HepG2 (cell line): Measurements from ENCODE around the gene ZNF213. TPM values are rescaled to one million over a fixed set of nuclear protein-coding genes. Genes with fewer than 3 reads are reported as not detected.

Source experiments
- ATF5 ChIP-seq: sonication (generic); formaldehyde crosslinking; IDR thresholded peaks from 2 replicates; pipeline ENCODE4 v1.4.0; 2020; ENCODE audit warnings: mild to moderate bottlenecking, low read depth, missing genetic modification reagents
- CENPX ChIP-seq: sonication (generic); formaldehyde crosslinking; IDR thresholded peaks from 2 replicates; pipeline ENCODE4 v1.9.0; 2021; ENCODE audit warnings: mild to moderate bottlenecking, missing genetic modification reagents, moderate library complexity
- CERS6 ChIP-seq: sonication (generic); formaldehyde crosslinking; IDR thresholded peaks from 2 replicates; pipeline ENCODE4 v1.5.0; 2020; ENCODE audit warnings: missing genetic modification reagents
- KLF12 ChIP-seq: sonication (generic); formaldehyde crosslinking; IDR thresholded peaks from 2 replicates; pipeline ENCODE4 v1.4.0; 2020; ENCODE audit warnings: missing genetic modification reagents, borderline replicate concordance
- STAT6 ChIP-seq: sonication (generic); formaldehyde crosslinking; IDR thresholded peaks from 2 replicates; pipeline ENCODE4 v1.4.0; 2020; ENCODE audit warnings: missing genetic modification reagents, mild to moderate bottlenecking, borderline replicate concordance
- TOE1 ChIP-seq: sonication (generic); formaldehyde crosslinking; IDR thresholded peaks from 2 replicates; pipeline ENCODE4 v1.4.0; 2020; ENCODE audit warnings: mild to moderate bottlenecking, missing genetic modification reagents
- ZNF329 ChIP-seq: sonication (generic); formaldehyde crosslinking; IDR thresholded peaks from 2 replicates; pipeline ENCODE4 v1.9.0; 2021; ENCODE audit warnings: low read depth, mild to moderate bottlenecking, missing genetic modification reagents
- ZNF333 ChIP-seq: sonication (generic); formaldehyde crosslinking; IDR thresholded peaks from 2 replicates; pipeline ENCODE4 v1.4.0; 2020; ENCODE audit warnings: mild to moderate bottlenecking, missing genetic modification reagents, borderline replicate concordance
- ZNF530 ChIP-seq: sonication (generic); formaldehyde crosslinking; IDR thresholded peaks from 2 replicates; pipeline ENCODE4 v1.5.0; 2020; ENCODE audit warnings: low read depth, mild to moderate bottlenecking, missing genetic modification reagents
- ZNF713 ChIP-seq: sonication (generic); formaldehyde crosslinking; IDR thresholded peaks from 2 replicates; pipeline ENCODE4 v1.4.0; 2020; ENCODE audit warnings: mild to moderate bottlenecking, missing genetic modification reagents
- polyA plus RNA-seq, 8 experiments: library from polyadenylated mRNA; depleted of rRNA in 3 of 8; stranded (reverse) in 7 of 8; unstranded in 1 of 8; fragments of >200 nt; fragmentation: Illumina TruSeq in 4 of 8; extraction: Trizol in 4 of 8; gene quantifications; 2 replicates each; pipeline versions ENCODE4 v1.2.1 to v1.2.3, GENCODE V29; 2011 to 2016; ENCODE audit warnings: low read depth in 4 of 8, missing spikeins in 1 of 8, mixed read lengths in 1 of 8; ENCODE audit not compliant: insufficient read depth in 1 of 8
- total RNA-seq, 5 experiments: library from RNA; depleted of rRNA; stranded (reverse); fragments of >200 nt; fragmentation: Illumina TruSeq; extraction: Trizol; gene quantifications; 2 replicates each; pipeline ENCODE4 v1.2.3, GENCODE V29; 2016; ENCODE audit warnings: low read depth in 1 of 5
- TF ChIP-seq, protein P1 (sequence below): sonication (generic); formaldehyde crosslinking; IDR thresholded peaks from 2 replicates; pipeline ENCODE4 v1.4.0; 2020; ENCODE audit warnings: mild to moderate bottlenecking, missing genetic modification reagents
- TF ChIP-seq, protein P2 (sequence below): sonication (generic); IDR thresholded peaks from 2 replicates; pipeline ENCODE4 v1.6.1; 2016; ENCODE audit warnings: low read depth, borderline replicate concordance

Gene ZNF213
- total and polyA plus RNA-seq, 2 of the 13 experiments (the other 11 are each of a cell fraction or from before 2014, with no cell fraction given), result 0.59 to 0.97 TPM

DNA sequence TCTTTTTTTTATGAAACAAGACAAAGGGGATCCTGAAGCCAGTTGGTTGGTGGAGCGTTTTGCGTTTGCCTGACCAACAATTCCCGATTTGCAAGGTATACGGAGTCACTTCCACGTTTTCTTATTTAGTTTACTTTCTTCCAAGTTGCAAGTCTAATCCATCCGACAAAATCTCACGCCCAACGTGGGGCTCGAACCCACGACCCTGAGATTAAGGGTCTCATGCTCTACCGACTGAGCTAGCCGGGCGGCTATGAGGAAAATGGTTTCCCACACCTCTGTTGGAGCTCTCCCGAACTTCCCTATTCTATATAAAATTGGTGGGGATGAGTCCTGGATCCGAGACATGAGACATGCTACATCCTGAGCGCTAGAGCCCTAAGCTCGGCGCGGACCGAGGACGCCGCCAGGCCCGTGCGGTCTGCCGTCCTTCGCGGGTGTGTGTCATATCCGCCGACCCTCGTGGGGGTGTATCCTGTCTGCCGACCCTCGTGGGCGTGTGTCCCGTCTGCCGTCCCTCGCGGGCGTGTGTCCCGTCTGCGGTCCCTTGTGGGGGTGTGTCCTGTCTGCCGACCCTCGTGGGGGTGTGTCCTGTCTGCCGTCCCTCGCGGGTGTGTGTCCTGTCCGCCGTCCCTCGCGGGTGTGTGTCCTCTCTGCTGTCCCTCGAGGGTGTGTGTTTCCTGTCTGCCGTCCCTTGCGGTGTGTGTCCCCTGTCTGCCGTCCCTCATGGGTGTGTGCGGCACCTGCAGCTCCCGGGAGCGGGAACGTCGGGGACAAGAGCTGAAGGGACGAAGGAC is 22.6 kb downstream of the ZNF213 start (continued):
- TF ChIP-seq STAT6 (CRISPR knock-in tag) (no peak), CENPX (no peak), CERS6 (CRISPR knock-in tag) (no peak), ZNF530 (CRISPR knock-in tag) (no peak), TOE1 (no peak), ZNF329 (CRISPR knock-in tag) (no peak), ZNF713 (CRISPR knock-in tag) (no peak), ATF5 (CRISPR knock-in tag) (no peak), ZNF333 (CRISPR knock-in tag) (no peak), KLF12 (CRISPR knock-in tag) (no peak)
- TF ChIP-seq, protein P1, sequence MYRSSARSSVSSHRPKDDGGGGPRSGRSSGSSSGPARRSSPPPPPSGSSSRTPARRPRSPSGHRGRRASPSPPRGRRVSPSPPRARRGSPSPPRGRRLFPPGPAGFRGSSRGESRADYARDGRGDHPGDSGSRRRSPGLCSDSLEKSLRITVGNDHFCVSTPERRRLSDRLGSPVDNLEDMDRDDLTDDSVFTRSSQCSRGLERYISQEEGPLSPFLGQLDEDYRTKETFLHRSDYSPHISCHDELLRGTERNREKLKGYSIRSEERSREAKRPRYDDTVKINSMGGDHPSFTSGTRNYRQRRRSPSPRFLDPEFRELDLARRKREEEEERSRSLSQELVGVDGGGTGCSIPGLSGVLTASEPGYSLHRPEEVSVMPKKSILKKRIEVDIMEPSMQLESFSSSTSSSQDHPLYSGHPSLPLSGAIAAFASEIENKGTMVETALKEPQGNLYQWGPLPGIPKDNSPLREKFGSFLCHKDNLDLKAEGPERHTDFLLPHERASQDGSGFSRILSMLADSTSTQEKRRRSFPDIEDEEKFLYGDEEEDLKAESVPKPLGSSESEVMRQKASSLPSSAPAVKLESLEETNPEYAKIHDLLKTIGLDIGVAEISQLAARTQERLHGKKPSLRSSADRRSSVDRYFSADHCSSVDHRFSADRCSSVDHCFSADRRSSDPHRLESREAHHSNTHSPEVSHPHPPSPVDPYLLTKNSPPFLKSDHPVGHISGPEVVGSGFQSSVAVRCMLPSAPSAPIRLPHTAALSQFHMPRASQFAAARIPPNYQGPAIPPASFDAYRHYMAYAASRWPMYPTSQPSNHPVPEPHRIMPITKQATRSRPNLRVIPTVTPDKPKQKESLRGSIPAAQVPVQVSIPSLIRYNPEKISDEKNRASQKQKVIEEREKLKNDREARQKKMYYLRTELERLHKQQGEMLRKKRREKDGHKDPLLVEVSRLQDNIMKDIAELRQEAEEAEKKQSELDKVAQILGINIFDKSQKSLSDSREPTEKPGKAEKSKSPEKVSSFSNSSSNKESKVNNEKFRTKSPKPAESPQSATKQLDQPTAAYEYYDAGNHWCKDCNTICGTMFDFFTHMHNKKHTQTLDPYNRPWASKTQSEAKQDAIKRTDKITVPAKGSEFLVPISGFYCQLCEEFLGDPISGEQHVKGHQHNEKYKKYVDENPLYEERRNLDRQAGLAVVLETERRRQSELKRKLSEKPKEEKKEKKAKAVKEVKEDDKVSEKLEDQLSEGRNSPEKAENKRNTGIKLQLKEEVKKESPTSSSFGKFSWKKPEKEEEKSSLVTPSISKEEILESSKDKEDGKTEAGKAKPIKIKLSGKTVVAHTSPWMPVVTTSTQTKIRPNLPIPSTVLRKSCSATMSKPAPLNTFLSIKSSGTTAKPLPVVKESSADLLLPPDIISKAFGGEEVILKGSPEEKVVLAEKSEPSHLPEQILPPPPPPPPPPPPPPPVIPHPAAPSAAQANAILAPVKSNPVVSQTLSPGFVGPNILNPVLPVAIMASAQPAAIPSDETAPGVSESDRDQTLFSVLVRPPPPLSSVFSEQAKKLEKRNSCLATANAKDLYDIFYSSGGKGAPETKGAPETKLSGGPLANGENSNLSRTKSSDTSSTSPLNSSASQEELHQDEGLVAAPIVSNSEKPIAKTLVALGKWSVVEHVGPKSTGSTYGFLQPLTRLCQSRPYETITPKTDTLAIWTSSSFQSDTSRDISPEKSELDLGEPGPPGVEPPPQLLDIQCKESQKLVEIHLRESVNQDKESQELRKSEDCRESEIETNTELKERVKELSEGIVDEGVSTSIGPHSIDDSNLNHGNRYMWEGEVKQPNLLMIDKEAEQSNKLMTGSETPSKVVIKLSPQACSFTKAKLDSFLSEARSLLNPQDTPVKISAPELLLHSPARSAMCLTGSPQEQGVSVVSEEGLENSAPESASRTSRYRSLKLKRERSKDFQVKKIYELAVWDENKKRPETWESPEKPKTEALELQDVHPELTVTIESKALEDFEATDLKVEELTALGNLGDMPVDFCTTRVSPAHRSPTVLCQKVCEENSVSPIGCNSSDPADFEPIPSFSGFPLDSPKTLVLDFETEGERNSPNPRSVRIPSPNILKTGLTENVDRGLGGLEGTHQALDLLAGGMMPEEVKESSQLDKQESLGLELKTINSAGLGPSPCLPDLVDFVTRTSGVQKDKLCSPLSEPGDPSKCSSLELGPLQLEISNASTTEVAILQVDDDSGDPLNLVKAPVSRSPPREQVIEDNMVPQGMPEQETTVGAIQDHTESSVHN (CRISPR knock-in tag), result no peak
- TF ChIP-seq, protein P2, sequence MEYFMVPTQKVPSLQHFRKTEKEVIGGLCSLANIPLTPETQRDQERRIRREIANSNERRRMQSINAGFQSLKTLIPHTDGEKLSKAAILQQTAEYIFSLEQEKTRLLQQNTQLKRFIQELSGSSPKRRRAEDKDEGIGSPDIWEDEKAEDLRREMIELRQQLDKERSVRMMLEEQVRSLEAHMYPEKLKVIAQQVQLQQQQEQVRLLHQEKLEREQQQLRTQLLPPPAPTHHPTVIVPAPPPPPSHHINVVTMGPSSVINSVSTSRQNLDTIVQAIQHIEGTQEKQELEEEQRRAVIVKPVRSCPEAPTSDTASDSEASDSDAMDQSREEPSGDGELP, result no peak
